ENCODE measurements around the gene MLLT10. TPM values are rescaled to one million over a fixed set of nuclear protein-coding genes. Genes with fewer than 3 reads are reported as not detected.

Gene MLLT10
- total and polyA plus RNA-seq, 9 of the 15 experiments (the other 6 are each of a cell fraction or from before 2014, with no cell fraction given): 18.8 to 81.4 (median 64.2) TPM

- H3K36me3 ChIP-seq (ENCODE audit: control insufficient read depth, insufficient read depth, low read length): peaks cover 64% of the 10 kb centered on the region
- no peak overlapping the region for H2AFZ ChIP-seq (ENCODE audit: low read depth, low read length)
- ATAC-seq: no peak
- no peaks in the 10 kb centered on the region for H3K9me3 ChIP-seq (replicated peaks; ENCODE audit: control insufficient read depth, insufficient read depth, low read depth, low read length)
- H3K9ac ChIP-seq (ENCODE audit: insufficient read depth in 1 of 2, low read depth in 2 of 2, low read length in 2 of 2): no peak overlapping the region
- no peaks in the 10 kb centered on the region for H3K9me1 ChIP-seq (ENCODE audit: control insufficient read depth, insufficient read depth, low read length)
- POLR2A ChIA-PET: no interaction called here
- no peaks in the 10 kb centered on the region for H3K4me1 ChIP-seq (replicated peaks in 1 of 2; ENCODE audit: control insufficient read depth in 2 of 2, insufficient read depth in 2 of 2, low read length in 2 of 2)
- FAIRE-seq: no peak
- CTCF ChIA-PET (ENCODE audit: low intra/inter-chr PET ratio): no interaction called here
- DNase-seq (ENCODE audit: extremely low read depth in 1 of 4, low spot score in 3 of 4): no peak
- 94% methylated on average over 9 of the region's 9 CpGs for WGBS (ENCODE audit: insufficient coverage, low coverage, missing lambda C conversion rate)
- in situ Hi-C loops (cut with MboI) (no loop called here), intact Hi-C loops (cut with micrococcal nuclease) (no loop called here)
- peaks cover 75% of the 10 kb centered on the region for H3K79me2 ChIP-seq (ENCODE audit: control insufficient read depth, insufficient read depth, low read length)
- H3K4me2 ChIP-seq (ENCODE audit: insufficient read depth, low read length): no peak overlapping the region
- no TSS peak for BruUV-seq (replicated peaks)
- no peaks in the 10 kb centered on the region for H4K20me1 ChIP-seq (replicated peaks; ENCODE audit: control insufficient read depth, insufficient read depth, low read length)
- no peak overlapping the region for H3K4me3 ChIP-seq
- no peak overlapping the region for H3K27ac ChIP-seq (ENCODE audit: extremely low read depth, low read depth, low read length)
- no peaks in the 10 kb centered on the region for H3K27me3 ChIP-seq (ENCODE audit: control insufficient read depth in 2 of 2, insufficient read depth in 2 of 2, low read length in 2 of 2)
- no peak for TF ChIP-seq TAL1 (IDR thresholded peaks at IDR 0.05)
- TF ChIP-seq ZC3H11A (IDR thresholded peaks at IDR 0.05; ENCODE audit: low read depth, low read length): no peak
- TF ChIP-seq ETV1 (tag; conservative IDR thresholded peaks at IDR 0.05; ENCODE audit: low read depth): no peak
- TF ChIP-seq IRF2 (CRISPR knock-in tag; IDR thresholded peaks at IDR 0.05): no peak
- TF ChIP-seq RUNX1 (IDR thresholded peaks at IDR 0.05; ENCODE audit: low read depth): no peak
- no peak for TF ChIP-seq ZBTB33 (CRISPR knock-in tag; IDR thresholded peaks at IDR 0.05)
- TF ChIP-seq KDM2B (CRISPR knock-in tag; IDR thresholded peaks at IDR 0.05): no peak
- no peak for TF ChIP-seq SAFB (IDR thresholded peaks at IDR 0.05; ENCODE audit: borderline replicate concordance, low read depth, low read length)
- TF ChIP-seq RBM39 (optimal IDR thresholded peaks at IDR 0.05; ENCODE audit: low read depth, low read length): no peak
These were observed 51.0 kb downstream of the MLLT10 start for GRCh38 chr10:21584834-21585530.
